ENCODE data around the gene ARID3A. TPM values are rescaled to one million over a fixed set of nuclear protein-coding genes. Genes with fewer than 3 reads are reported as not detected.
"Not testable (repeated sequence)": the region's sequence is repeated elsewhere in the genome, so short reads cannot be mapped to it uniquely, and the experiment has no call there.

Gene ARID3A
- total RNA-seq, 1 donor from 2014 or later, result 35.6 TPM

GRCh38 chr19:885536-886224 is 40.2 kb upstream of the ARID3A start:
- Mint-ChIP-seq H3K4me3 (no peak overlapping the region), H3K27me3 (no peaks in the 10 kb centered on the region), H3K9me3 (no peaks in the 10 kb centered on the region), H3K27ac (no peak overlapping the region), H3K4me1 (no peaks in the 10 kb centered on the region), H3K36me3 (ENCODE audit: low read depth) (peaks cover 33% of the 10 kb centered on the region)
- DNase-seq, result no peak
- intact Hi-C loops (cut with micrococcal nuclease), result no loop called here

- no peak overlapping the region for H3K4me3 Mint-ChIP-seq
- DNase-seq, result no peak
- H3K4me1 Mint-ChIP-seq, result peaks cover 5% of the 10 kb centered on the region
- H3K36me3 Mint-ChIP-seq (ENCODE audit: low read depth), result peaks cover 24% of the 10 kb centered on the region
- H3K9me3 Mint-ChIP-seq, result no peaks in the 10 kb centered on the region
- H3K27ac Mint-ChIP-seq, result no peak overlapping the region
- H3K27me3 Mint-ChIP-seq, result no peaks in the 10 kb centered on the region
- intact Hi-C loops (cut with micrococcal nuclease), result no loop called here
Observed at GRCh38 chr19:887072-887471, 38.8 kb upstream of the ARID3A start.

- Mint-ChIP-seq H3K4me3 (no peak overlapping the region), H3K9me3 (no peaks in the 10 kb centered on the region), H3K4me1 (peaks cover 7% of the 10 kb centered on the region)
Observed at GRCh38 chr19:887599-887998, 38.2 kb upstream of the ARID3A start.

GRCh38 chr19:888581-889385 is 37.1 kb upstream of the ARID3A start:
- Mint-ChIP-seq H3K9me3 (no peaks in the 10 kb centered on the region), H3K27me3 (no peaks in the 10 kb centered on the region), H3K27ac (peak overlapping the region; percentile 15), H3K36me3 (ENCODE audit: low read depth) (peaks cover 23% of the 10 kb centered on the region), H3K4me1 (peaks cover 15% of the 10 kb centered on the region), H3K4me3 (no peak overlapping the region)
- peak; percentile 73 for DNase-seq
- intact Hi-C loops (cut with micrococcal nuclease), result no loop called here

More at GRCh38 chr19:887599-887998, 38.2 kb upstream of the ARID3A start:
- intact Hi-C loops (cut with micrococcal nuclease), result no loop called here
- no peak overlapping the region for H3K27ac Mint-ChIP-seq
- no peak for DNase-seq
- H3K27me3 Mint-ChIP-seq, result no peaks in the 10 kb centered on the region
- H3K36me3 Mint-ChIP-seq (ENCODE audit: low read depth), result peaks cover 24% of the 10 kb centered on the region

GRCh38 chr19:889662-890295 is 36.1 kb upstream of the ARID3A start:
- intact Hi-C loops (cut with micrococcal nuclease), result no loop called here
- Mint-ChIP-seq H3K27ac (no peak overlapping the region), H3K4me1 (peaks cover 16% of the 10 kb centered on the region), H3K36me3 (ENCODE audit: low read depth) (peaks cover 17% of the 10 kb centered on the region), H3K4me3 (no peak overlapping the region), H3K9me3 (no peaks in the 10 kb centered on the region), H3K27me3 (no peaks in the 10 kb centered on the region)
- no peak for DNase-seq

- intact Hi-C loops (cut with micrococcal nuclease), result no loop called here
- H3K27me3 Mint-ChIP-seq, result no peaks in the 10 kb centered on the region
- H3K27ac Mint-ChIP-seq, result peak overlapping the region; percentile 41
- DNase-seq, result no peak
- H3K4me1 Mint-ChIP-seq, result peaks cover 17% of the 10 kb centered on the region
- peaks cover 14% of the 10 kb centered on the region for H3K36me3 Mint-ChIP-seq (ENCODE audit: low read depth)
- peak overlapping the region; percentile 69 for H3K4me3 Mint-ChIP-seq
- no peaks in the 10 kb centered on the region for H3K9me3 Mint-ChIP-seq
Observed at GRCh38 chr19:890831-891230, 35.0 kb upstream of the ARID3A start.

GRCh38 chr19:891421-892200 is 34.2 kb upstream of the ARID3A start:
- peak overlapping the region; percentile 87 for H3K27ac Mint-ChIP-seq
- H3K27me3 Mint-ChIP-seq; H3K9me3 Mint-ChIP-seq; DNase-seq; intact Hi-C loops (cut with micrococcal nuclease): not testable (repeated sequence)
- H3K36me3 Mint-ChIP-seq (ENCODE audit: low read depth), result peaks cover 16% of the 10 kb centered on the region
- peak overlapping the region; percentile 90 for H3K4me3 Mint-ChIP-seq
- peaks cover 17% of the 10 kb centered on the region for H3K4me1 Mint-ChIP-seq

GRCh38 chr19:892243-892893 is 33.5 kb upstream of the ARID3A start:
- intact Hi-C loops (cut with micrococcal nuclease), result no loop called here
- DNase-seq, result peak; percentile 73
- peaks cover 17% of the 10 kb centered on the region for H3K4me1 Mint-ChIP-seq
- no peaks in the 10 kb centered on the region for H3K27me3 Mint-ChIP-seq
- peaks cover 18% of the 10 kb centered on the region for H3K36me3 Mint-ChIP-seq (ENCODE audit: low read depth)
- H3K9me3 Mint-ChIP-seq, result no peaks in the 10 kb centered on the region
- peak overlapping the region; percentile 90 for H3K4me3 Mint-ChIP-seq
- H3K27ac Mint-ChIP-seq, result peak overlapping the region; percentile 87

GRCh38 chr19:892894-893689 is 32.7 kb upstream of the ARID3A start, which contains the start of the genes MED16 and RNU6-9:
Gene MED16 (minus strand): TSS chr19:893187. CDS start chr19:891131, 2,056 bp downstream.
Gene RNU6-9 (plus strand): TSS chr19:893484.
- Mint-ChIP-seq H3K4me3 (peak within 1 kb of the TSS; percentile 91), H3K27ac (peak within 1 kb of the TSS; percentile 97), H3K27me3 (no peaks in the 10 kb centered on the region), H3K36me3 (ENCODE audit: low read depth) (peaks cover 20% of the 10 kb centered on the region), H3K4me1 (peaks cover 17% of the 10 kb centered on the region), H3K9me3 (no peaks in the 10 kb centered on the region)
- intact Hi-C loops (cut with micrococcal nuclease), result loop anchor here (1.0 kb wide), 1 partner anchor 16 kb away; no protein-coding TSS in a partner anchor
- DNase-seq, result peak; percentile 97

- DNase-seq, result no peak
- H3K4me1 Mint-ChIP-seq, result peaks cover 15% of the 10 kb centered on the region
- H3K27ac Mint-ChIP-seq, result no peak overlapping the region
- H3K9me3 Mint-ChIP-seq, result no peaks in the 10 kb centered on the region
- H3K4me3 Mint-ChIP-seq, result no peak overlapping the region
- H3K27me3 Mint-ChIP-seq, result no peaks in the 10 kb centered on the region
- intact Hi-C loops (cut with micrococcal nuclease), result no loop called here
- peaks cover 24% of the 10 kb centered on the region for H3K36me3 Mint-ChIP-seq (ENCODE audit: low read depth)
Observed at GRCh38 chr19:896434-896833, 29.4 kb upstream of the ARID3A start.

GRCh38 chr19:896999-897398 is 28.8 kb upstream of the ARID3A start:
- Mint-ChIP-seq H3K36me3 (ENCODE audit: low read depth) (peaks cover 24% of the 10 kb centered on the region), H3K4me3 (no peak overlapping the region), H3K27ac (no peak overlapping the region), H3K4me1 (peaks cover 15% of the 10 kb centered on the region), H3K27me3 (no peaks in the 10 kb centered on the region), H3K9me3 (no peaks in the 10 kb centered on the region)
- no peak for DNase-seq
- intact Hi-C loops (cut with micrococcal nuclease), result no loop called here

- peaks cover 24% of the 10 kb centered on the region for H3K36me3 Mint-ChIP-seq (ENCODE audit: low read depth)
- no peaks in the 10 kb centered on the region for H3K9me3 Mint-ChIP-seq
- no peak for DNase-seq
- H3K4me3 Mint-ChIP-seq, result no peak overlapping the region
- H3K27me3 Mint-ChIP-seq, result no peaks in the 10 kb centered on the region
- H3K4me1 Mint-ChIP-seq, result peaks cover 13% of the 10 kb centered on the region
- H3K27ac Mint-ChIP-seq, result no peak overlapping the region
- intact Hi-C loops (cut with micrococcal nuclease), result no loop called here
Observed at GRCh38 chr19:897442-898039, 28.3 kb upstream of the ARID3A start.
